K562 (cell line): ENCODE measurements around the gene MMP17. TPM values are rescaled to one million over a fixed set of nuclear protein-coding genes. Genes with fewer than 3 reads are reported as not detected.

Experiments
- ADNP ChIP-seq: fragments of 200-800 bp; sonication (Bioruptor generic); IDR thresholded peaks from 2 replicates; pipeline ENCODE4 v1.6.1; 2016; ENCODE audit warnings: missing genetic modification characterization, missing compliant biosample characterization
- BCLAF1 ChIP-seq, 2 experiments: fragments of 450-650 bp in 1 of 2; IDR thresholded peaks; 2 replicates each; pipeline ENCODE4 v1.6.1; 2011 to 2017; ENCODE audit warnings: low read depth in 2 of 2, antibody characterized with exemption in 1 of 2, borderline replicate concordance in 1 of 2, low read length in 1 of 2, mild to moderate bottlenecking in 1 of 2, mixed read lengths in 1 of 2; ENCODE audit not compliant: control insufficient read depth in 1 of 2
- CBX1 ChIP-seq: sonication (generic); IDR thresholded peaks from 2 replicates; pipeline ENCODE4 v1.6.1; 2016; ENCODE audit warnings: antibody characterized with exemption, low read depth, mild to moderate bottlenecking
- DNMT1 ChIP-seq: fragments of 450-650 bp; IDR thresholded peaks from 2 replicates; pipeline ENCODE4 v1.6.1; 2016; ENCODE audit warnings: antibody characterized with exemption, mild to moderate bottlenecking
- FOXJ3 ChIP-seq: sonication (generic); formaldehyde crosslinking; IDR thresholded peaks from 2 replicates; pipeline ENCODE4 v1.4.0; 2020; ENCODE audit warnings: mild to moderate bottlenecking, missing genetic modification reagents
- FOXK1 ChIP-seq: sonication (generic); formaldehyde crosslinking; IDR thresholded peaks from 2 replicates; pipeline ENCODE4 v1.8.0; 2022; ENCODE audit warnings: missing genetic modification reagents, mild to moderate bottlenecking, borderline replicate concordance
- LCOR ChIP-seq: sonication (generic); formaldehyde crosslinking; IDR thresholded peaks from 2 replicates; pipeline ENCODE4 v1.8.0; 2022; ENCODE audit warnings: mild to moderate bottlenecking, missing genetic modification reagents
- POLR2AphosphoS2 ChIP-seq: IDR thresholded peaks from 2 replicates; pipeline ENCODE4 v1.6.1; 2012; ENCODE audit warnings: low read length, improper control_type of control experiment
- POU5F1 ChIP-seq: fragments of 150-350 bp; IDR thresholded peaks from 2 replicates; pipeline ENCODE4 v1.6.1; 2014; ENCODE audit warnings: borderline replicate concordance, low read length, low read depth, mild to moderate bottlenecking; ENCODE audit not compliant: partially characterized antibody
- PTBP1 ChIP-seq: fragments of 200-400 bp; formaldehyde crosslinking; IDR thresholded peaks from 2 replicates; pipeline ENCODE4 v1.6.1; 2017; ENCODE audit warnings: low read depth, low read length
- RBM17 ChIP-seq: fragments of 200-400 bp; formaldehyde crosslinking; IDR thresholded peaks from 2 replicates; pipeline ENCODE4 v1.6.1; 2017; ENCODE audit warnings: low read depth, mild to moderate bottlenecking, low read length, borderline replicate concordance
- TARDBP ChIP-seq: fragments of 450-650 bp; IDR thresholded peaks from 2 replicates; pipeline ENCODE4 v1.6.1; 2016
- TOE1 ChIP-seq, 2 experiments: fragments of 450-650 bp in 1 of 2; sonication (generic) in 1 of 2; formaldehyde crosslinking in 1 of 2; IDR thresholded peaks; 2 replicates each; pipeline versions ENCODE4 v1.7.1 to v1.8.0; 2016 to 2022; ENCODE audit warnings: borderline replicate concordance in 2 of 2, mild to moderate bottlenecking in 2 of 2, antibody characterized with exemption in 1 of 2, inconsistent platforms in 1 of 2, low read depth in 1 of 2, missing genetic modification reagents in 1 of 2, moderate library complexity in 1 of 2
- ZNF589 ChIP-seq: fragments of 200-800 bp; sonication (Bioruptor generic); IDR thresholded peaks from 2 replicates; pipeline ENCODE4 v1.6.1; 2016; ENCODE audit warnings: low read depth, missing genetic modification characterization, missing compliant biosample characterization
- ZNF77 ChIP-seq: fragments of 250-450 bp; sonication (Bioruptor Pico); IDR thresholded peaks from 2 replicates; pipeline ENCODE4 v1.5.0; 2020
- polyA plus RNA-seq, 8 experiments: library from polyadenylated mRNA; depleted of rRNA in 4 of 8; stranded (reverse) in 5 of 8; unstranded in 3 of 8; fragments of >200 nt; fragmentation: Nextera tagmentation in 2 of 8; fragmentation: Illumina TruSeq in 1 of 8; extraction: Ambion mirVana in 2 of 8; extraction: Trizol in 1 of 8; gene quantifications; 2 replicates each; pipeline versions ENCODE4 v1.2.1 to v1.2.3, GENCODE V29; 2011 to 2014; ENCODE audit warnings: inconsistent platforms in 1 of 8, missing spikeins in 1 of 8
- total RNA-seq, 7 experiments: library from RNA; depleted of rRNA in 6 of 7; stranded (reverse); fragments of >200 nt in 6 of 7; fragmentation: Illumina TruSeq in 2 of 7; extraction: Trizol in 2 of 7; gene quantifications; 2 replicates each; pipeline versions ENCODE4 v1.2.1 to v1.2.3, GENCODE V29; 2011 to 2021; ENCODE audit warnings: low replicate concordance in 1 of 7
- TF ChIP-seq, protein P1 (sequence below), 3 experiments: fragments of 200-800 bp in 1 of 3; fragments of 250-450 bp in 1 of 3; fragments of 450-650 bp in 1 of 3; sonication (Bioruptor Pico) in 1 of 3; sonication (Bioruptor generic) in 1 of 3; formaldehyde crosslinking in 1 of 3; IDR thresholded peaks; 2 replicates each; pipeline versions ENCODE4 v1.6.1 to v1.8.0; 2016 to 2022; ENCODE audit warnings: mild to moderate bottlenecking in 2 of 3, missing genetic modification characterization in 2 of 3, missing compliant biosample characterization in 1 of 3, moderate library complexity in 1 of 3

Gene MMP17
- total and polyA plus RNA-seq, 9 of the 15 experiments (the other 6 are each of a cell fraction or from before 2014, with no cell fraction given) = 1.1 to 21.2 (median 17.1) TPM; not detected in 2

GRCh38 chr12:131860472-131861260 lies 32.5 kb downstream of the MMP17 start (continued):
- TF ChIP-seq, protein P1, sequence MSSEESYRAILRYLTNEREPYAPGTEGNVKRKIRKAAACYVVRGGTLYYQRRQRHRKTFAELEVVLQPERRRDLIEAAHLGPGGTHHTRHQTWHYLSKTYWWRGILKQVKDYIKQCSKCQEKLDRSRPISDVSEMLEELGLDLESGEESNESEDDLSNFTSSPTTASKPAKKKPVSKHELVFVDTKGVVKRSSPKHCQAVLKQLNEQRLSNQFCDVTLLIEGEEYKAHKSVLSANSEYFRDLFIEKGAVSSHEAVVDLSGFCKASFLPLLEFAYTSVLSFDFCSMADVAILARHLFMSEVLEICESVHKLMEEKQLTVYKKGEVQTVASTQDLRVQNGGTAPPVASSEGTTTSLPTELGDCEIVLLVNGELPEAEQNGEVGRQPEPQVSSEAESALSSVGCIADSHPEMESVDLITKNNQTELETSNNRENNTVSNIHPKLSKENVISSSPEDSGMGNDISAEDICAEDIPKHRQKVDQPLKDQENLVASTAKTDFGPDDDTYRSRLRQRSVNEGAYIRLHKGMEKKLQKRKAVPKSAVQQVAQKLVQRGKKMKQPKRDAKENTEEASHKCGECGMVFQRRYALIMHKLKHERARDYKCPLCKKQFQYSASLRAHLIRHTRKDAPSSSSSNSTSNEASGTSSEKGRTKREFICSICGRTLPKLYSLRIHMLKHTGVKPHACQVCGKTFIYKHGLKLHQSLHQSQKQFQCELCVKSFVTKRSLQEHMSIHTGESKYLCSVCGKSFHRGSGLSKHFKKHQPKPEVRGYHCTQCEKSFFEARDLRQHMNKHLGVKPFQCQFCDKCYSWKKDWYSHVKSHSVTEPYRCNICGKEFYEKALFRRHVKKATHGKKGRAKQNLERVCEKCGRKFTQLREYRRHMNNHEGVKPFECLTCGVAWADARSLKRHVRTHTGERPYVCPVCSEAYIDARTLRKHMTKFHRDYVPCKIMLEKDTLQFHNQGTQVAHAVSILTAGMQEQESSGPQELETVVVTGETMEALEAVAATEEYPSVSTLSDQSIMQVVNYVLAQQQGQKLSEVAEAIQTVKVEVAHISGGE (CRISPR knock-in tag; IDR thresholded peaks at IDR 0.05) = peak in 1 of 3 experiments; percentile 79; a peak in 1 of 6 replicates
- TF ChIP-seq TOE1 (IDR thresholded peaks at IDR 0.05; ENCODE audit: borderline replicate concordance) = no peak; the same call in 1 of the 2 replicates
- TF ChIP-seq TOE1 (CRISPR knock-in tag; IDR thresholded peaks at IDR 0.05; ENCODE audit: borderline replicate concordance, low read depth) = no peak
- no peak for TF ChIP-seq POU5F1
- no peak for TF ChIP-seq LCOR (CRISPR knock-in tag)
- TF ChIP-seq ADNP (tag) = no peak
- no peak for TF ChIP-seq CBX1
- TF ChIP-seq PTBP1 = no peak
- no peak for TF ChIP-seq ZNF77 (CRISPR knock-in tag)
- no peak for TF ChIP-seq FOXK1 (CRISPR knock-in tag)
- TF ChIP-seq FOXJ3 (CRISPR knock-in tag) = 0 out of 2 replicates have a peak, but pooled peaks have one; percentile 45
- TF ChIP-seq ZNF589 = peak; percentile 45; the same call in 1 of the 2 replicates
- TF ChIP-seq BCLAF1 (IDR thresholded peaks at IDR 0.05; ENCODE audit: borderline replicate concordance in 1 of 2, control insufficient read depth in 1 of 2, low read depth in 2 of 2, low read length in 1 of 2) = no peak
- no peak for TF ChIP-seq POLR2AphosphoS2
- TF ChIP-seq DNMT1 = no peak
- peak; percentile 52; the same call in 1 of the 2 replicates for TF ChIP-seq TARDBP
- no peak for TF ChIP-seq RBM17
